ENCODE results near the gene SRRM2. TPM values are rescaled to one million over a fixed set of nuclear protein-coding genes. Genes with fewer than 3 reads are reported as not detected.

Gene SRRM2
- total RNA-seq, 1 donor from 2014 or later, result 30.5 TPM

- H3K36me3 ChIP-seq (ENCODE audit: control insufficient read depth, insufficient read depth, low read length), result peaks cover 15% of the 10 kb centered on the region
- TF ChIP-seq, protein P1, sequence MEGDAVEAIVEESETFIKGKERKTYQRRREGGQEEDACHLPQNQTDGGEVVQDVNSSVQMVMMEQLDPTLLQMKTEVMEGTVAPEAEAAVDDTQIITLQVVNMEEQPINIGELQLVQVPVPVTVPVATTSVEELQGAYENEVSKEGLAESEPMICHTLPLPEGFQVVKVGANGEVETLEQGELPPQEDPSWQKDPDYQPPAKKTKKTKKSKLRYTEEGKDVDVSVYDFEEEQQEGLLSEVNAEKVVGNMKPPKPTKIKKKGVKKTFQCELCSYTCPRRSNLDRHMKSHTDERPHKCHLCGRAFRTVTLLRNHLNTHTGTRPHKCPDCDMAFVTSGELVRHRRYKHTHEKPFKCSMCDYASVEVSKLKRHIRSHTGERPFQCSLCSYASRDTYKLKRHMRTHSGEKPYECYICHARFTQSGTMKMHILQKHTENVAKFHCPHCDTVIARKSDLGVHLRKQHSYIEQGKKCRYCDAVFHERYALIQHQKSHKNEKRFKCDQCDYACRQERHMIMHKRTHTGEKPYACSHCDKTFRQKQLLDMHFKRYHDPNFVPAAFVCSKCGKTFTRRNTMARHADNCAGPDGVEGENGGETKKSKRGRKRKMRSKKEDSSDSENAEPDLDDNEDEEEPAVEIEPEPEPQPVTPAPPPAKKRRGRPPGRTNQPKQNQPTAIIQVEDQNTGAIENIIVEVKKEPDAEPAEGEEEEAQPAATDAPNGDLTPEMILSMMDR (IDR thresholded peaks at IDR 0.05; ENCODE audit: insufficient read depth, low read length, severe bottlenecking), result no peak
- no peaks in the 10 kb centered on the region for H3K27me3 ChIP-seq (ENCODE audit: control insufficient read depth, insufficient read depth, low read length)
- FAIRE-seq, result no peak
- peak overlapping the region; percentile 94 for H3K4me3 ChIP-seq (ENCODE audit: low read depth, low read length)
- DNase-seq (ENCODE audit: low read depth), result no peak
These were observed 24.2 kb downstream of the SRRM2 start for GRCh38 chr16:2776500-2777139.

- DNase-seq (ENCODE audit: low read depth) (peak; percentile 54), FAIRE-seq (no peak)
- H3K4me3 ChIP-seq (ENCODE audit: low read depth, low read length), result peak within 1 kb of the TSS; percentile 94
- TF ChIP-seq, protein P1 (IDR thresholded peaks at IDR 0.05; ENCODE audit: insufficient read depth, low read length, severe bottlenecking), result no peak
- no peaks in the 10 kb centered on the region for H3K27me3 ChIP-seq (ENCODE audit: control insufficient read depth, insufficient read depth, low read length)
- H3K36me3 ChIP-seq (ENCODE audit: control insufficient read depth, insufficient read depth, low read length), result peaks cover 10% of the 10 kb centered on the region
These were observed 24.9 kb downstream of the SRRM2 start, which contains the start of gene ELOB for GRCh38 chr16:2777231-2777902. TSS of gene ELOB (minus strand) at chr16:2777280. CDS start at chr16:2777239, 41 bp downstream.

GRCh38 chr16:2777903-2778629, 25.6 kb downstream of the SRRM2 start:
- H3K4me3 ChIP-seq (ENCODE audit: low read depth, low read length), result peak overlapping the region; percentile 94
- no peak for FAIRE-seq
- DNase-seq (ENCODE audit: low read depth), result peak; percentile 46
- no peaks in the 10 kb centered on the region for H3K27me3 ChIP-seq (ENCODE audit: control insufficient read depth, insufficient read depth, low read length)
- TF ChIP-seq, protein P1 (IDR thresholded peaks at IDR 0.05; ENCODE audit: insufficient read depth, low read length, severe bottlenecking), result no peak
- peaks cover 10% of the 10 kb centered on the region for H3K36me3 ChIP-seq (ENCODE audit: control insufficient read depth, insufficient read depth, low read length)

DNA sequence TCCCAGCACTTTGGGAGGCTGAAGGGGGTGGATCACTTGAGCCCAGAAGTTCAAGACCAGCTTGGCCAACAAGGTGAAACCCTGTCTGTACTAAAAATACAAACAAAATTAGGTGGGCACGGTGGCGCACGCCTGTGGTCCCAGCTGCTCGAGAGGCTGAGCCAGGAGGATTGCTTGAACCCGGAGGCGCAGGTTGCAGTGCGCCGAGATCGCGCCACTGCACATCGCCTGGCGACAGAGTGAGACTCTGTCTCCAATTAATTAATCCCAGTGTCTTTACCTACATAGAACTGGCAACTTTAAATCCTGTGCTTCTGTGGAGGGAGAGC, 26.2 kb downstream of the SRRM2 start:
- DNase-seq (ENCODE audit: low read depth) (no peak), FAIRE-seq (no peak)
- no peaks in the 10 kb centered on the region for H3K27me3 ChIP-seq (ENCODE audit: control insufficient read depth, insufficient read depth, low read length)
- no peak overlapping the region for H3K4me3 ChIP-seq (ENCODE audit: low read depth, low read length)
- TF ChIP-seq, protein P1 (IDR thresholded peaks at IDR 0.05; ENCODE audit: insufficient read depth, low read length, severe bottlenecking), result no peak
- H3K36me3 ChIP-seq (ENCODE audit: control insufficient read depth, insufficient read depth, low read length), result peaks cover 9% of the 10 kb centered on the region

GRCh38 chr16:2779151-2779920, 26.9 kb downstream of the SRRM2 start:
- FAIRE-seq (no peak), DNase-seq (ENCODE audit: low read depth) (no peak)
- H3K27me3 ChIP-seq (ENCODE audit: control insufficient read depth, insufficient read depth, low read length), result no peaks in the 10 kb centered on the region
- peaks cover 7% of the 10 kb centered on the region for H3K36me3 ChIP-seq (ENCODE audit: control insufficient read depth, insufficient read depth, low read length)
- no peak overlapping the region for H3K4me3 ChIP-seq (ENCODE audit: low read depth, low read length)
- TF ChIP-seq, protein P1 (IDR thresholded peaks at IDR 0.05; ENCODE audit: insufficient read depth, low read length, severe bottlenecking), result no peak
